Measurements from ENCODE around the gene TRIM7.

DNA sequence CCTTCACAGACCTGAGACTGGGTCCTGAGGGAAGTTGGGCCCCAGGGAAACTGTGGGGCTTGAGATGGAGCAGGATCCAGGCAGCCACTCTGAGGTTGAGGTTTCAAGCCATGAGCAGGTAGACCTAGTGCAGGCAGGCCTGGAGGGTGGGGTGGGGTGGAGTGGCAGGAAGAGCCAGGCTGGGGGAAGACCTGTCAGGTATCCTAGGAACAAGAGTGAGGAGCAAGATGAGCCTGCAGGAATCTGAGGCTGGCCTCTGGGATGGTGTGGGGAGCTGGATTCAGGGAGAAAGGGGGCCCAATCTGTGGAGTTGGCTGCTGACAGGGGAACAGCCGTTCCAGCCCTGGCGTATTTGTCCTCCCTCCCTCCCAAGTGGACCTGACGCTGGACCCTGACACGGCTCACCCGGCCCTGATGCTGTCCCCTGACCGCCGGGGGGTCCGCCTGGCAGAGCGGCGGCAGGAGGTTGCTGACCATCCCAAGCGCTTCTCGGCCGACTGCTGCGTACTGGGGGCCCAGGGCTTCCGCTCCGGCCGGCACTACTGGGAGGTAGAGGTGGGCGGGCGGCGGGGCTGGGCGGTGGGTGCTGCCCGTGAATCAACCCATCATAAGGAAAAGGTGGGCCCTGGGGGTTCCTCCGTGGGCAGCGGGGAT lies 28.9 kb upstream of the TRIM7 start:
- TF ChIP-seq, protein P1, sequence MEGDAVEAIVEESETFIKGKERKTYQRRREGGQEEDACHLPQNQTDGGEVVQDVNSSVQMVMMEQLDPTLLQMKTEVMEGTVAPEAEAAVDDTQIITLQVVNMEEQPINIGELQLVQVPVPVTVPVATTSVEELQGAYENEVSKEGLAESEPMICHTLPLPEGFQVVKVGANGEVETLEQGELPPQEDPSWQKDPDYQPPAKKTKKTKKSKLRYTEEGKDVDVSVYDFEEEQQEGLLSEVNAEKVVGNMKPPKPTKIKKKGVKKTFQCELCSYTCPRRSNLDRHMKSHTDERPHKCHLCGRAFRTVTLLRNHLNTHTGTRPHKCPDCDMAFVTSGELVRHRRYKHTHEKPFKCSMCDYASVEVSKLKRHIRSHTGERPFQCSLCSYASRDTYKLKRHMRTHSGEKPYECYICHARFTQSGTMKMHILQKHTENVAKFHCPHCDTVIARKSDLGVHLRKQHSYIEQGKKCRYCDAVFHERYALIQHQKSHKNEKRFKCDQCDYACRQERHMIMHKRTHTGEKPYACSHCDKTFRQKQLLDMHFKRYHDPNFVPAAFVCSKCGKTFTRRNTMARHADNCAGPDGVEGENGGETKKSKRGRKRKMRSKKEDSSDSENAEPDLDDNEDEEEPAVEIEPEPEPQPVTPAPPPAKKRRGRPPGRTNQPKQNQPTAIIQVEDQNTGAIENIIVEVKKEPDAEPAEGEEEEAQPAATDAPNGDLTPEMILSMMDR (conservative IDR thresholded peaks at IDR 0.05 in 1 of 2, IDR thresholded peaks at IDR 0.05 in 1 of 2; ENCODE audit: low read depth in 1 of 2, low read length in 2 of 2), result no peak
- TF ChIP-seq EZH2 (IDR thresholded peaks at IDR 0.05; ENCODE audit: low read length, missing control alignments), result no peak

All from fibroblast of lung (primary cell).